GM21447 (cell line): Measurements from ENCODE around the gene GPR132.

ENCODE experiments used
- ATAC-seq: cut with Tn5 transposase; IDR thresholded peaks from one replicate; pipeline ENCODE4 v1.9.1; 2021; ENCODE audit not compliant: unreplicated experiment

The GPR132 gene

DNA sequence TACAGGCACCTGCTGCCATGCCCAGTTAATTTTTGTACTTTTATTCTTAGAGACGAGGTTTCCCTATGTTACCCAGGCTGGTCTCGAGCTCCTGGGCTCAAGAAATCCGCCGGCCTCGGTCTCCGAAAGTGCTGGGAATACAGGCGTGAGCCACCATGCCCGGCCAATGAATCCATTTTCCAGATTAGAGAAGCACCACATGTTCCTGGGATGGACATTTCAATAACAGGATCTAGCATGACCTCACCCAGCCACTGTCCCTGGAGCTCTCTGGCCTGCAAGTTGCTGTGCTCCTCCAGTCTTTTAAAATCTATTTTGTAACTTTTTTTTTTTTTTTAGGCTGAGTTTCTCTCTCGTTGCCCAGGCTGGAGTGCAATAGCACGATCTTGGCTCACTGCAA is 2.2 kb downstream of the GPR132 start:
- ATAC-seq, result no peak

DNA sequence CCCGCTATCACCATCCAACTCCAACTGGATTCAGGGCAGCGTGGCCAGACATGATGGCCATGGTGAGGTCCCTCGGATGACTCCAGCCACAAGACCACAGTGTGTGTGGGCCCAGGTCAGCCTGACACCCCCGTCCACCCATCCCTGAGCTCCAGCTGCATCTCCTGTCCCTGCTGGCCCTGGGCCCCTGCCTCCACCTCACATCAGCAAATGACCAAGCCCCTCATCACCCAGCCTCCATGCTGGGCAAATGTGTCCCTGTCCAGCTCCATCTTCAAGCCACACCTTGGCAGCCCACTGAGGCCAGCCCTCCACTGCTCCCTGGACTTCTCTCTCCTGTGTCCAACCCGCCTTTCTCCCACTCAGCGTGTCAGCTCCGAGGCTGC is 3.2 kb downstream of the GPR132 start:
- no peak for ATAC-seq

- peak; percentile 30 for ATAC-seq
Observed at GRCh38 chr14:105061428-105062047, 3.7 kb downstream of the GPR132 start.

- ATAC-seq, result no peak
Observed at GRCh38 chr14:105060751-105061427, 4.3 kb downstream of the GPR132 start.

DNA sequence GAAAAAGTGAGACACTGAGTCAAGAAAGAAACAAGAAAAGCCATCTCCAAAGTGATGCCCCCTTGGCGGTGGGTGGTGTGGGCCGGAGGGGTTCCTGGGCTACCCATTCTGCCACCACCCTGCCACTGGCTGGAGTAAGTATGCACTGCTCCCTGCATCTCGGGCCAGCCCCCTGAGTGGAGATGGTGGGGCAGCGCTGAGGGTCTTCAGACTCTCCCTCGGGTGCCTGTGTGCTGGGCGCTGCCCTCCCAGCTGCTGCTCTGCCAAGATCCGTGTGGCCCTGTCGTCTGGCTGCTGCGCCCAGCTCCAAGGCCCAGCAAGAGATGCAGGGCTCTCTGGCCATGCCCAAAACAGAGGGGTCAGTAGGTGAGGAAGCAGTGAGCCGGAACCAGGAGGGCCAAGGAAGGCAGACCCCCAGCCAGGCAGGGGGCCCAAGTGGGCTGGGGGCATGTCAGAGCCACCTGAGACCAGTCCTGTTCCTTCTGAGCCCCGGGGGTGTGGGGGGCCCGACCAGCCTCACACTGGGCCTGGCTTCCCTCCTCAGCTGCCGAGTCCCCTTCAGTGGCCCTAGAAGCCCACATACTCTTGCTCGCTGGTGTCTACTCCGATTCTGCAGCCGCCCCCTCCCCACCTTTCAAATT is 5.2 kb downstream of the GPR132 start:
- ATAC-seq, result no peak

GRCh38 chr14:105059035-105059924 is 6.0 kb downstream of the GPR132 start:
- no peak for ATAC-seq

DNA sequence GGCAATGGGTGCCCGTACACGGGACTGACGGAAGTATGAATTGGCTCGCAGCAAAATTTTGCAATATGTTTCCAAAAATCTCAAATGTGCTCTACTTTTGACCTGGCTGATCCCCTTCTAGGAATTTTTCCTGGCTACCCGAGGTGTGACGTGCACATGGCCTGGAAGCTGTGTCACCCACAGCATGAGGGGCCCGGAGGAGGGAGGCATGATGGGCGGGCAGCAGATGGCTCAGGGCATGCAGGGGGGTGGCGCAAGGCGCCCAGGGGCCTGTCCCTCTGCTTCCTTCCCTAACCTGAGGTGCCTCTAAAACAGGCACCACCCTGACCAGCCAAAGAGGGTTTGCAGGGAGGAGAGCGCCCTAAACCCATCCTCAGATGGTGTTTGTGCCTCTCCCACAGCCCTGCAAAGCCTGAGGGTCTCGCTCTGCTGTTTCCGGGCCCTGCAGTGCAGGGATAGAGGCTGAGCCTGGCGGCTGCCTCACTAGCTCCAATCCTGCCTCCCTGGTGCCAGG is 6.7 kb downstream of the GPR132 start:
- no peak for ATAC-seq

- no peak for ATAC-seq
Observed at GRCh38 chr14:105056303-105056831, 8.9 kb downstream of the GPR132 start.

DNA sequence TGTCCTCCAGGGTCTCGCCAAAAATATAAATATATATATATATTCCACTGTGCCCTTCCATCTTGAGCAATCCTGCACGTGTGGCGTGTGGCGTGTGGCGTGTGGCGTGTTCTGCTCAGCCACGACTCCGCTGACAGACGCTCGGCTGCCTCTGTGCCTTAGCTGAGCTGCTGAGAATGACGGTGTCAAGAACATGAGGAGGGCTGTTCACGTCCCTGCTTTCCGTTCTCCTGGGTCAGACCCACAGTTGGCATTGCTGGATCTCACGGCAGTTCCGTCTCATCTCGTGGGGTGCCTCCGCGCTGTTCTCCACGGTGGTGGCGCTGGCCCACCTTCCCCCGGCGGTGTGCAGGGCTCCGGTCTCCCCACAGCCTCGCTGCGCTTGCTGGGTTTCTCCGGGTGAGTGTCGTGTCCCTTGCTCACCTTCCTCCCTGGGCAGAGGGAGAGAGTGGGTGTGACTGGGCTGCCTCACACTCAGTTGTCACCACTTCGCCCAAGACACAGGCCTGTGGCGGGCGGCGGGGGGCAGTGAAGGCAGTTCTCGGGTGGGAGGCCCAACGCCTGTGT is 9.4 kb downstream of the GPR132 start:
- ATAC-seq, result no peak

GRCh38 chr14:105055334-105055733 is 9.9 kb downstream of the GPR132 start:
- ATAC-seq, result no peak

GRCh38 chr14:105053996-105054395 is 11.2 kb downstream of the GPR132 start:
- ATAC-seq, result no peak

GRCh38 chr14:105053421-105053820 is 11.8 kb downstream of the GPR132 start:
- no peak for ATAC-seq

- no peak for ATAC-seq
Observed at GRCh38 chr14:105052110-105052458, 13.1 kb downstream of the GPR132 start.

DNA sequence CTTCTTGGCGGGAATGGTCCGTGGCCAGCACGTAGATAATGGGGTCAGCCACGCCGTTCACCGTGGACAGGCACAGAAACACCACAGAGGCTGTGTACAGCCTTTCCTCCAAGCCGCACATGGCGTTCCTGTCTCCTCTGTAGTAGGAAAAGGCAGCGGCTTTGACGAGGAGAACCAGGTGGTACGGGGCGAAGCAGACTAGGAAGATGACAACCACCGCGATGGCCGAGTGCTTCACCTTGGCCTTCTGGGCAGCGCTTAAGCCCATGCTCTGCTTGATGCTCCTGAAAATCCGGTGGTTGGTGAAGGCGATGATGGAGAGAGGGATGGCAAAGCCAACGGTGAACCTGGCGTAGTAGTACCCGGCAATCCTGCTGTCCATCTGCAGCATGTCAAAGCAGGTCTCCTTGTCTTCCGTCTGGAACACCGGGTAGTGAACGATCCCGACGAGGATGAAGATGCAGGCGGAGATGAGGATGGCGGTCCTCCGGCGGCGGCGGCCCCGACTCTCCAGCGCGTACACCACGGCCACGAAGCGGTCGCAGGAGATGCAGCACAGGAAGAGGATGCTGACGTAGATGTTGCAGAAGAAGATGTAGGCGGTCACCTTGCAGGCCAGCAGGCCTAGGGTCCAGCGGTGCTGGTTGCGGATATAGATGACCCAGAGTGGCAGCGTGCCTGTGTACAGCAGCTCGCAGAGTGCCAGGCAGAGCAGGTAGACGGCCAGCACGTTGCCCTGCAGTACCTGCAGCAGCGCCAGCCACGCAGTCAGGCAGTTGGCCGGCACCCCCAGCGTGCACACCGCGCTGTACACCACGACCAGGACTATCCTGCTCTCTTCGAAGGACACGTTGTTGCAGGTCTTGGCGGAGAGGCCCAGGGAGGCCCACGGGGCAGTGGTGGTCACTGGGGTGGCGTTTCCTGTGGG is 13.8 kb downstream of the GPR132 start:
- ATAC-seq, result no peak

DNA sequence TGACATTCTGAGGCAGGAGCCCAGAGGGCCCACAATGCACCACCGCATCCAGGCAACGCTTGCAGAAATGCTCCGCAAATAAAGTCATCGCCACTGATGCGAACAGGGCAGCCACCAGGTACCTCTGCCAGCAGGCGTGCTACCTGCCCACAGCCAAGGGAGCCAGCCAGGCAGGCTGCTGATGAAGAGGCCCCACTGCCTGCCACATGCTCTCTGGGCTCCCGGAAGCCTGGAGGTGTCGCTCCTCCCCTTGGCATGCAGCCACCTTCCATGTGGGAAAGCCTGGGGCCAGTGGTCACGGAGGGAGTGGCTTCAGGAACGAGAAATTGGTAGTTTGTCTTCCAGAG is 14.7 kb downstream of the GPR132 start:
- no peak for ATAC-seq

DNA sequence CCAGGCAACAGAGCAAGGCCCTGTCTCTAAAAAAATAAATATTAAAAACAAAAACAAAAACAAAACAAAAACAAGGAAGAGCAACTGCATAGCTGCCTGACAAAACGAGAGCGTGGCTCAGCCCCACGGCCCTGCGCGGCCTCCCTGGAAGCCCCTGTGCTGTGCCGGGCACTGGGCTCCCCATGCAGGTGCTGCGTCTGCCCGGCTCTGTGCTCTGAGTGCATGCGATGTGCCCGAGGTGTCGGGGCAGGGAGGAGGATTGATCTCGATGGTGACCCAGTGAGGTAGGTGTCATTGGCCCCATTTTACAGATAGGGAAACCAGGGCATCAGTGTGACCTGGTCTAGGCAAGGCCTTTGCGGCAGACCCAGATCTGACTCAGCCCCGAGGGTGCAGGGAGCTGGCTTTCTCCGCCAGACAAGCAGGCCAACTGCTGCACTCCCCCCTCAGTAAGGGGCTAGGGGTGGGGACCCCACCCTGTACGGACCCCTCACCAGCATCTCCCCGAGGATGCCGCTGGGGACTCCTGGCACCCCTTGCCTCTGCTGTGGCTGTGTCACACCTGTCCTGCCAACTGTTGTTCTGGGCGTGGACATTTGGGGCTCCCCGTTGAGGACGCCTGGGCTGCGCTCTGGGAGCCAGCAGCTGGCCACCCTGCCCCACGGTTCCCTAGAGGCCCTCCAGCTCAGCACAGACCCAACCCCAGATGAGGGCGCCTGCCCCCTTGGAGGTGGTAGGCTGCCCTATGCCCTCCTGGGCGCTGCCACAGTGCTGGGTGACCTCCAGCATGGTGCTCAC is 15.3 kb downstream of the GPR132 start:
- no peak for ATAC-seq

DNA sequence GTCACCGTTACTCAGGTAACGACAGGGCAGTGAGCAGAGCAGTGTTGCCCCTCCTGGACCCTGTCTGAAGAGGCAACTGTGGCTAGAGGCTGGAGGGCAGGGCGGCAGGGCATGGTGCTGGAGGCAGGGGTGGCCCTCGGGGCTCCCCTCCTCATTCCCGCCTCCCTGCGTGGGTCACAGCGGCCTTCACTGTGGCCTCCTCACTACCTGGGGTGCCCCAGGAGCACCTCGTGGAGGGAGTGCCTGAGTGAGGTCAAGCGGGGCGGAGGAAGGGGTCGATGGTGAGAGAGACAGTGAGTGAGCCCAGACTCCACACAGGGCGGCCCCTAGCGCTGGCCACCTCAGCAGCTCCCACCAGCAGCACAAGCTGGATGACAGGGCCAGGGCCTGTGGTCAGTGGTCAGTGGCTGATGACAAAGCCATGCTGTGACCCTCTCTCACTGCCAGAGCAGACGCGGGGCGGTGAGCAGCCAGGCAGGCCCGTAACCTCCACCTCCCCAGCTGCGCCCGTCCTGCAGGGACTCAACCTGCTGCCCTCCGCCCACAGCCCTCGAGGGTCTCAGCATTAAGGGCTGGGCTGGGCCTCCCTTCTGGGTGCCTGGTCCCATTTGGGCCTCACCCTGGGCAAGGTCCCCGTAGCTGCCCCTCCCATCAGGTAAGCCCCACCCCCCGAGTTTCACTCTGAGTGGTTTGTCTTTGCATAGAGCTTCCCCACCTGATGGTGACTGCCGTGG is 17.8 kb downstream of the GPR132 start:
- ATAC-seq, result no peak

GRCh38 chr14:105046891-105047282 is 18.3 kb downstream of the GPR132 start:
- no peak for ATAC-seq
